Keratinocyte (primary cell): ENCODE results near the gene DNASE1L2. TPM values are rescaled to one million over a fixed set of nuclear protein-coding genes. Genes with fewer than 3 reads are reported as not detected.
A peak's percentile ranks its signal among the peaks of the same experiment; 100 is the strongest.

Experiments
- DNase-seq: peaks from one replicate; pipeline ENCODE4 v3.0.0-alpha.2; 2011; ENCODE audit warnings: low read depth, missing footprints, low spot score
- FAIRE-seq: peaks from 2 replicates; lab custom pipeline; 2011; peaks lifted over from hg19 to GRCh38; lab: Jason Lieb, UNC
- H2AFZ ChIP-seq: 2 replicates; pipeline ENCODE4 v1.6.0; 2012; ENCODE audit warnings: low read length, control low read depth, inconsistent platforms; ENCODE audit not compliant: control insufficient read depth
- H3K27ac ChIP-seq: 2 replicates; pipeline ENCODE4 v1.5.1; 2011; ENCODE audit warnings: low read length; ENCODE audit not compliant: control insufficient read depth, insufficient read depth
- H3K27me3 ChIP-seq: 3 replicates; pipeline ENCODE4 v1.6.0; 2011; ENCODE audit warnings: low read length; ENCODE audit not compliant: control insufficient read depth, insufficient read depth; ENCODE audit errors: extremely low read depth
- H3K36me3 ChIP-seq, 2 experiments: 2 replicates in 1 of 2; 3 replicates in 1 of 2; pipeline ENCODE4 v1.5.1; 2011; ENCODE audit warnings: low read length in 2 of 2, mild to moderate bottlenecking in 1 of 2; ENCODE audit not compliant: control insufficient read depth in 2 of 2, insufficient read depth in 2 of 2; ENCODE audit errors: extremely low read depth in 1 of 2
- H3K4me1 ChIP-seq: 3 replicates; pipeline ENCODE4 v1.5.1; 2011; ENCODE audit warnings: low read length; ENCODE audit not compliant: control insufficient read depth, insufficient read depth; ENCODE audit errors: extremely low read depth
- H3K4me2 ChIP-seq: 3 replicates; pipeline ENCODE4 v1.6.0; 2011; ENCODE audit warnings: low read depth, low read length; ENCODE audit not compliant: control insufficient read depth, insufficient read depth; ENCODE audit errors: extremely low read depth
- H3K4me3 ChIP-seq, 3 experiments: fragments of 200-600 bp in 1 of 3; sonication (generic) in 1 of 3; 2 replicates in 2 of 3; 3 replicates in 1 of 3; pipeline ENCODE4 v1.5.1; 2011 to 2016; ENCODE audit warnings: low read length in 3 of 3, mild to moderate bottlenecking in 3 of 3, control low read depth in 2 of 3, inconsistent platforms in 1 of 3, low read depth in 1 of 3, mixed read lengths in 1 of 3, mixed run types in 1 of 3, moderate library complexity in 1 of 3; ENCODE audit not compliant: control insufficient read depth in 2 of 3, insufficient read depth in 2 of 3; ENCODE audit errors: extremely low read depth in 1 of 3
- H3K79me2 ChIP-seq: 2 replicates; pipeline ENCODE4 v1.6.0; 2012; ENCODE audit warnings: low read length; ENCODE audit not compliant: control insufficient read depth, insufficient read depth
- H3K9ac ChIP-seq: 3 replicates; pipeline ENCODE4 v1.6.0; 2011; ENCODE audit warnings: low read length; ENCODE audit not compliant: control insufficient read depth, insufficient read depth; ENCODE audit errors: extremely low read depth
- H3K9me1 ChIP-seq: 3 replicates; pipeline ENCODE4 v1.6.0; 2011; ENCODE audit warnings: low read length; ENCODE audit not compliant: control insufficient read depth, insufficient read depth; ENCODE audit errors: extremely low read depth
- H3K9me3 ChIP-seq: 2 replicates; pipeline ENCODE4 v1.5.1; 2012; ENCODE audit warnings: low read depth, low read length; ENCODE audit not compliant: control insufficient read depth
- H4K20me1 ChIP-seq: 3 replicates; pipeline ENCODE4 v1.6.0; 2011; ENCODE audit warnings: low read length; ENCODE audit not compliant: control insufficient read depth, insufficient read depth; ENCODE audit errors: extremely low read depth
- EZH2 ChIP-seq: IDR thresholded peaks from one replicate; pipeline ENCODE4 v1.6.1; 2012; ENCODE audit warnings: inconsistent platforms, mild to moderate bottlenecking, low read length, moderate library complexity
- dilution Hi-C: fragments of 300-500 bp; cut with MboI; formaldehyde crosslinking; loops from one replicate; pipeline ENCODE4 v1.7.0; 2020; ENCODE audit warnings: low sequenced_read_pairs; ENCODE audit not compliant: extremely low pct_ligation_motif_present
- polyA plus RNA-seq, 5 experiments: library from polyadenylated mRNA; depleted of rRNA in 3 of 5; stranded (reverse) in 3 of 5; stranded (forward) in 1 of 5; unstranded in 1 of 5; fragments of >200 nt; gene quantifications; 1 replicate in 1 of 5; 2 replicates in 3 of 5; 3 replicates in 1 of 5; pipeline versions ENCODE4 v1.2.1 to v1.2.3, GENCODE V29; 2011 to 2012; ENCODE audit warnings: missing spikeins in 2 of 5, low read depth in 1 of 5, low replicate concordance in 1 of 5
- TF ChIP-seq, protein P1 (sequence below), 3 experiments: IDR thresholded peaks in 1 of 3; conservative IDR thresholded peaks in 1 of 3; optimal IDR thresholded peaks in 1 of 3; 2 replicates in 2 of 3; 3 replicates in 1 of 3; pipeline versions ENCODE3 to v1.5.1; 2011; ENCODE audit warnings: low read length in 3 of 3, mild to moderate bottlenecking in 3 of 3, moderate library complexity in 2 of 3, control low read depth in 1 of 3, inconsistent platforms in 1 of 3; ENCODE audit not compliant: insufficient read depth in 2 of 3; ENCODE audit errors: extremely low read depth in 1 of 3

DNASE1L2 gene
- polyA plus RNA-seq, 1 donor (not counting 4 experiments of a cell fraction or from before 2014, with no cell fraction given) = 0.31 TPM

DNA sequence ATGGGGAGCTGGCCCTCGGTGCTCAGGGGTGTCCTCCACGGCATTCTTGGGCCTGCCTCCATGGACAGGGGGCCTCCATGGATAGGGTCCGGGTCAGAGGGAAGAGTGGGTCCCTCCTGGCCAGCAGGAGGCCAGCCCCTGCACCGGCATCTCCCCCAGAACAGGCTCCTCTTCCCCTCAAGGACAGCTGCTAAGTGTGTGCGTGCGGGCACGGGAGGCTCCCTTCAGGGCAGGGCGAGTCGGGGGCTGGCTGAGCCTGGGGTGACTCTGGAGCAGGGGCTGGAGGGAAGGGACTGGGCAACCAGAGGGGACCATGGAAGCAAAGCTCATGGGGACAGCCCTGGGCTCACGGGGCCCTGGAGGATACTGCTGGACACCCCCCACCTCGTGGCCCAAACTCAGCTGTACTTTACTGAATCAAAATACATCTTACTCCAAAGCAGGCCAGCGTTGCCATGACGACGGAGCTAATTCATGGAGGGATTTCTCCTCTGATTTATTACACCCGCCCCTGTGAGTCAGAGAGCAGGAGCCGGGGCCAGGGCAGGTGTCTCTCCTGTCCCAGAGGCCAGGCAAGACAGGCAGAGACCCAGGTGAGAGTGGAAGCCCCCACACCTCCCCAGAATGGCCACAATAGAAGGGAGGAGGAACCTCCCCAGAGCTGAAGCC, 41.9 kb upstream of the DNASE1L2 start:
- Histone ChIP-seq H3K9me3 (no peaks in the 10 kb centered on the region), H3K4me3 (no peak overlapping the region), H3K79me2 (no peaks in the 10 kb centered on the region), H4K20me1 (no peaks in the 10 kb centered on the region), H3K36me3 (no peaks in the 10 kb centered on the region), H3K9me1 (no peaks in the 10 kb centered on the region), H3K27ac (no peak overlapping the region), H3K9ac (no peak overlapping the region), H3K4me2 (no peak overlapping the region), H3K27me3 (peaks cover 38% of the 10 kb centered on the region), H2AFZ (no peak overlapping the region), H3K4me1 (peaks cover 19% of the 10 kb centered on the region)
- dilution Hi-C loops = no loop called here
- no peak for DNase-seq
- no peak for TF ChIP-seq EZH2
- TF ChIP-seq, protein P1, sequence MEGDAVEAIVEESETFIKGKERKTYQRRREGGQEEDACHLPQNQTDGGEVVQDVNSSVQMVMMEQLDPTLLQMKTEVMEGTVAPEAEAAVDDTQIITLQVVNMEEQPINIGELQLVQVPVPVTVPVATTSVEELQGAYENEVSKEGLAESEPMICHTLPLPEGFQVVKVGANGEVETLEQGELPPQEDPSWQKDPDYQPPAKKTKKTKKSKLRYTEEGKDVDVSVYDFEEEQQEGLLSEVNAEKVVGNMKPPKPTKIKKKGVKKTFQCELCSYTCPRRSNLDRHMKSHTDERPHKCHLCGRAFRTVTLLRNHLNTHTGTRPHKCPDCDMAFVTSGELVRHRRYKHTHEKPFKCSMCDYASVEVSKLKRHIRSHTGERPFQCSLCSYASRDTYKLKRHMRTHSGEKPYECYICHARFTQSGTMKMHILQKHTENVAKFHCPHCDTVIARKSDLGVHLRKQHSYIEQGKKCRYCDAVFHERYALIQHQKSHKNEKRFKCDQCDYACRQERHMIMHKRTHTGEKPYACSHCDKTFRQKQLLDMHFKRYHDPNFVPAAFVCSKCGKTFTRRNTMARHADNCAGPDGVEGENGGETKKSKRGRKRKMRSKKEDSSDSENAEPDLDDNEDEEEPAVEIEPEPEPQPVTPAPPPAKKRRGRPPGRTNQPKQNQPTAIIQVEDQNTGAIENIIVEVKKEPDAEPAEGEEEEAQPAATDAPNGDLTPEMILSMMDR (optimal IDR thresholded peaks at IDR 0.05 in 1 of 3, IDR thresholded peaks at IDR 0.05 in 1 of 3, conservative IDR thresholded peaks at IDR 0.05 in 1 of 3; ENCODE audit: extremely low read depth in 1 of 3, insufficient read depth in 2 of 3, low read length in 3 of 3) = no peak
- FAIRE-seq = no peak

- DNase-seq (no peak), FAIRE-seq (peak; percentile 59)
- Histone ChIP-seq H3K27ac (no peak overlapping the region), H3K9me1 (no peaks in the 10 kb centered on the region), H3K36me3 (no peaks in the 10 kb centered on the region), H3K27me3 (peaks cover 38% of the 10 kb centered on the region), H3K9me3 (no peaks in the 10 kb centered on the region), H3K9ac (no peak overlapping the region), H3K4me2 (no peak overlapping the region), H3K4me3 (no peak overlapping the region), H3K4me1 (peaks cover 19% of the 10 kb centered on the region), H3K79me2 (no peaks in the 10 kb centered on the region), H2AFZ (no peak overlapping the region), H4K20me1 (no peaks in the 10 kb centered on the region)
- dilution Hi-C loops = no loop called here
- TF ChIP-seq, protein P1 (optimal IDR thresholded peaks at IDR 0.05 in 1 of 3, IDR thresholded peaks at IDR 0.05 in 1 of 3, conservative IDR thresholded peaks at IDR 0.05 in 1 of 3; ENCODE audit: extremely low read depth in 1 of 3, insufficient read depth in 2 of 3, low read length in 3 of 3) = peak; percentile 74 to 91 (median 76)
- no peak for TF ChIP-seq EZH2
Observed at GRCh38 chr16:2194852-2195321, 41.4 kb upstream of the DNASE1L2 start.
